Measurements from ENCODE around the gene GDI2. TPM values are rescaled to one million over a fixed set of nuclear protein-coding genes. Genes with fewer than 3 reads are reported as not detected.

The GDI2 gene
- total and polyA plus RNA-seq, 2 of the 13 experiments (the other 11 are each of a cell fraction or from before 2014, with no cell fraction given) = 153 to 477 TPM

GRCh38 chr10:5813341-5814109 is at the start of gene GDI2 (continued):
- TF ChIP-seq ZNF142 (CRISPR knock-in tag; IDR thresholded peaks at IDR 0.05) (peak; percentile 88), SMAD1 (CRISPR knock-in tag; IDR thresholded peaks at IDR 0.05; ENCODE audit: borderline replicate concordance, low read depth) (peak; percentile 90), ZNF317 (CRISPR knock-in tag; IDR thresholded peaks at IDR 0.05) (peak; percentile 68; the same call in 1 of the 2 replicates), STAT5B (CRISPR knock-in tag; IDR thresholded peaks at IDR 0.05) (no peak), GMEB2 (CRISPR knock-in tag; IDR thresholded peaks at IDR 0.05; ENCODE audit: low read depth) (peak; percentile 66; the same call in 1 of the 2 replicates), PRPF4 (IDR thresholded peaks at IDR 0.05; ENCODE audit: low read depth, low read length, poor library complexity, severe bottlenecking) (no peak), ETV5 (CRISPR knock-in tag; IDR thresholded peaks at IDR 0.05; ENCODE audit: borderline replicate concordance) (peak; percentile 86), ZNF333 (CRISPR knock-in tag; IDR thresholded peaks at IDR 0.05; ENCODE audit: borderline replicate concordance) (peak; percentile 19; the same call in 1 of the 2 replicates), HNRNPL (IDR thresholded peaks at IDR 0.05; ENCODE audit: low read depth, low read length) (0 out of 2 replicates have a peak, but pooled peaks have one; percentile 15), ZNF776 (CRISPR knock-in tag; IDR thresholded peaks at IDR 0.05) (peak; percentile 97), GTF3A (CRISPR knock-in tag; conservative IDR thresholded peaks at IDR 0.05) (no peak), TSC22D2 (CRISPR knock-in tag; IDR thresholded peaks at IDR 0.05; ENCODE audit: borderline replicate concordance) (peak; percentile 91), NFAT5 (CRISPR knock-in tag; IDR thresholded peaks at IDR 0.05) (peak; percentile 90; the same call in 1 of the 2 replicates), NR2F1 (CRISPR knock-in tag; IDR thresholded peaks at IDR 0.05) (peak in 1 of 2 experiments; percentile 71; a peak in 2 of 4 replicates), SOX5 (CRISPR knock-in tag; IDR thresholded peaks at IDR 0.05; ENCODE audit: borderline replicate concordance) (peak; percentile 71), ZNF547 (CRISPR knock-in tag; IDR thresholded peaks at IDR 0.05) (peak; percentile 95)
